Mesendoderm (in vitro differentiated cells): Measurements from ENCODE around the gene SLC25A6.
"Not testable (repeated sequence)": the region's sequence is repeated elsewhere in the genome, so short reads cannot be mapped to it uniquely, and the experiment has no call there.

ENCODE experiments used
- DNase-seq: peaks from one replicate; pipeline ENCODE4 v3.0.0; 2013
- H2AK5ac ChIP-seq: 2 replicates; pipeline ENCODE4 v1.6.1; 2013; ENCODE audit warnings: low read length, inconsistent platforms
- H2BK120ac ChIP-seq: 2 replicates; pipeline ENCODE4 v1.6.1; 2013; ENCODE audit warnings: low read depth, mild to moderate bottlenecking, low read length, moderate library complexity, mixed read lengths
- H2BK15ac ChIP-seq: replicated peaks from 2 replicates; pipeline ENCODE4 v1.6.1; 2013; ENCODE audit warnings: low read depth, mild to moderate bottlenecking, moderate library complexity
- H2BK5ac ChIP-seq: 2 replicates; pipeline ENCODE4 v1.6.1; 2013; ENCODE audit warnings: low read length, inconsistent platforms
- H3K18ac ChIP-seq: 2 replicates; pipeline ENCODE4 v1.6.1; 2013; ENCODE audit warnings: mild to moderate bottlenecking, low read length, mixed read lengths
- H3K23ac ChIP-seq: one replicate; pipeline ENCODE4 v1.6.1; 2013; ENCODE audit warnings: low read length
- H3K27ac ChIP-seq: 2 replicates; pipeline ENCODE4 v1.5.1; 2013; ENCODE audit warnings: low read depth, mild to moderate bottlenecking, inconsistent platforms, low read length, moderate library complexity
- H3K27me3 ChIP-seq: 2 replicates; pipeline ENCODE4 v1.6.1; 2013; ENCODE audit warnings: low read length, control low read depth, mild to moderate bottlenecking, inconsistent platforms; ENCODE audit not compliant: insufficient read depth, poor library complexity
- H3K36me3 ChIP-seq: 2 replicates; pipeline ENCODE4 v1.6.1; 2013; ENCODE audit warnings: low read length, inconsistent platforms; ENCODE audit not compliant: control insufficient read depth, insufficient read depth
- H3K4ac ChIP-seq: one replicate; pipeline ENCODE4 v1.6.1; 2013; ENCODE audit warnings: low read depth, mild to moderate bottlenecking, low read length, moderate library complexity
- H3K4me1 ChIP-seq: 2 replicates; pipeline ENCODE4 v1.6.1; 2013; ENCODE audit warnings: low read depth, low read length, inconsistent platforms; ENCODE audit not compliant: control insufficient read depth
- H3K4me2 ChIP-seq: 2 replicates; pipeline ENCODE4 v1.6.1; 2013; ENCODE audit warnings: low read length
- H3K4me3 ChIP-seq: 2 replicates; pipeline ENCODE4 v1.5.1; 2013; ENCODE audit warnings: mild to moderate bottlenecking, low read length
- H3K56ac ChIP-seq: one replicate; pipeline ENCODE4 v1.6.1; 2013; ENCODE audit warnings: low read length
- H3K79me1 ChIP-seq: 2 replicates; pipeline ENCODE4 v1.6.1; 2013; ENCODE audit warnings: low read length, inconsistent platforms
- H3K79me2 ChIP-seq: 2 replicates; pipeline ENCODE4 v1.6.1; 2013; ENCODE audit warnings: mild to moderate bottlenecking, low read length; ENCODE audit not compliant: control insufficient read depth, insufficient read depth
- H3K9ac ChIP-seq: 2 replicates; pipeline ENCODE4 v1.6.1; 2013; ENCODE audit warnings: low read length, inconsistent platforms
- H4K5ac ChIP-seq: one replicate; pipeline ENCODE4 v1.6.1; 2013; ENCODE audit warnings: low read length
- H4K8ac ChIP-seq: one replicate; pipeline ENCODE4 v1.6.1; 2013; ENCODE audit warnings: low read depth, mild to moderate bottlenecking, control low read depth, low read length, moderate library complexity
- WGBS: extraction: QIAGEN DNeasy Blood & Tissue Kit; methylation state at CpG from one replicate; pipeline ENCODE4 v1.1.7; 2013; ENCODE audit warnings: low lambda C conversion rate, missing lambda C conversion rate; ENCODE audit not compliant: insufficient coverage; ENCODE audit errors: extremely low coverage; 5-methylcytosine and 5-hydroxymethylcytosine counted together

SLC25A6 gene

GRCh38 chrX:1368385-1368698 is 23.6 kb downstream of the SLC25A6 start:
- Histone ChIP-seq H3K79me1 (no peaks in the 10 kb centered on the region), H3K4me1 (no peaks in the 10 kb centered on the region), H4K8ac (no peak overlapping the region), H3K27ac (no peak overlapping the region), H3K36me3 (no peaks in the 10 kb centered on the region), H3K18ac (no peak overlapping the region), H2AK5ac (no peak overlapping the region), H4K5ac (no peak overlapping the region), H2BK120ac (no peak overlapping the region), H3K27me3 (no peaks in the 10 kb centered on the region), H2BK5ac (no peak overlapping the region), H3K9ac (no peak overlapping the region), H3K4me3 (no peak overlapping the region), H2BK15ac (no peak overlapping the region), H3K4me2 (no peak overlapping the region), H3K56ac (no peak overlapping the region), H3K23ac (no peak overlapping the region), H3K79me2 (no peaks in the 10 kb centered on the region), H3K4ac (no peak overlapping the region)
- DNase-seq = no peak
- no CpG with 5 or more reads among the region's 4 CpGs for WGBS

GRCh38 chrX:1366363-1366762 is 25.6 kb downstream of the SLC25A6 start:
- not testable (repeated sequence) for DNase-seq, H2BK120ac ChIP-seq, H2BK5ac ChIP-seq, H3K4me2 ChIP-seq, H3K56ac ChIP-seq, H2AK5ac ChIP-seq, H3K27me3 ChIP-seq, H2BK15ac ChIP-seq, H4K8ac ChIP-seq, H3K9ac ChIP-seq, H3K23ac ChIP-seq, H3K79me1 ChIP-seq, H3K36me3 ChIP-seq, H4K5ac ChIP-seq, H3K4ac ChIP-seq, H3K4me1 ChIP-seq, H3K27ac ChIP-seq, H3K79me2 ChIP-seq, H3K4me3 ChIP-seq, H3K18ac ChIP-seq
- WGBS = no CpG with 5 or more reads among the region's 63 CpGs

- no peak overlapping the region for H2BK15ac ChIP-seq
- no peaks in the 10 kb centered on the region for H3K79me1 ChIP-seq
- no peak overlapping the region for H2AK5ac ChIP-seq
- no peaks in the 10 kb centered on the region for H3K36me3 ChIP-seq
- H3K23ac ChIP-seq = no peak overlapping the region
- H3K79me2 ChIP-seq = no peaks in the 10 kb centered on the region
- no peak overlapping the region for H3K4me3 ChIP-seq
- no peak overlapping the region for H3K27ac ChIP-seq
- no CpG with 5 or more reads among the region's 2 CpGs for WGBS
- H3K18ac ChIP-seq = no peak overlapping the region
- no peak for DNase-seq
- H3K27me3 ChIP-seq = no peaks in the 10 kb centered on the region
- H3K4me2 ChIP-seq = no peak overlapping the region
- no peak overlapping the region for H3K9ac ChIP-seq
- H4K8ac ChIP-seq = no peak overlapping the region
- H2BK120ac ChIP-seq = no peak overlapping the region
- H3K4me1 ChIP-seq = no peaks in the 10 kb centered on the region
- no peak overlapping the region for H4K5ac ChIP-seq
- no peak overlapping the region for H3K4ac ChIP-seq
- H3K56ac ChIP-seq = no peak overlapping the region
- H2BK5ac ChIP-seq = no peak overlapping the region
Measured at GRCh38 chrX:1361910-1362309, 30.0 kb downstream of the SLC25A6 start.

- H3K4me1 ChIP-seq = no peaks in the 10 kb centered on the region
- no peaks in the 10 kb centered on the region for H3K27me3 ChIP-seq
- no peaks in the 10 kb centered on the region for H3K79me2 ChIP-seq
- H2BK5ac ChIP-seq = no peak overlapping the region
- no peaks in the 10 kb centered on the region for H3K79me1 ChIP-seq
- no peak overlapping the region for H2BK15ac ChIP-seq
- no peak overlapping the region for H2AK5ac ChIP-seq
- H3K4me3 ChIP-seq = no peak overlapping the region
- H3K36me3 ChIP-seq = no peaks in the 10 kb centered on the region
- H2BK120ac ChIP-seq = no peak overlapping the region
- no peak overlapping the region for H4K5ac ChIP-seq
- H3K4me2 ChIP-seq = no peak overlapping the region
- no peak overlapping the region for H3K56ac ChIP-seq
- no peak overlapping the region for H4K8ac ChIP-seq
- no peak overlapping the region for H3K9ac ChIP-seq
- no CpG with 5 or more reads among the region's 12 CpGs for WGBS
- no peak overlapping the region for H3K18ac ChIP-seq
- H3K27ac ChIP-seq = no peak overlapping the region
- DNase-seq = peak; percentile 51
- no peak overlapping the region for H3K23ac ChIP-seq
- H3K4ac ChIP-seq = no peak overlapping the region
Measured at GRCh38 chrX:1361275-1361674, 30.6 kb downstream of the SLC25A6 start.

GRCh38 chrX:1360171-1360570 is 31.7 kb downstream of the SLC25A6 start:
- Histone ChIP-seq H2BK15ac (no peak overlapping the region), H3K79me2 (no peaks in the 10 kb centered on the region), H3K79me1 (no peaks in the 10 kb centered on the region), H4K8ac (no peak overlapping the region), H3K4ac (no peak overlapping the region), H3K23ac (no peak overlapping the region), H3K27ac (no peak overlapping the region), H2BK120ac (no peak overlapping the region), H2AK5ac (no peak overlapping the region), H3K36me3 (no peaks in the 10 kb centered on the region), H3K4me1 (peaks cover 2% of the 10 kb centered on the region), H2BK5ac (no peak overlapping the region), H4K5ac (no peak overlapping the region), H3K4me3 (no peak overlapping the region), H3K27me3 (no peaks in the 10 kb centered on the region), H3K56ac (no peak overlapping the region), H3K18ac (no peak overlapping the region), H3K4me2 (no peak overlapping the region), H3K9ac (no peak overlapping the region)
- no peak for DNase-seq
- WGBS = no CpG with 5 or more reads among the region's 2 CpGs

- H3K27me3 ChIP-seq = no peaks in the 10 kb centered on the region
- no peak overlapping the region for H3K4me2 ChIP-seq
- H3K36me3 ChIP-seq = no peaks in the 10 kb centered on the region
- no peak overlapping the region for H3K4ac ChIP-seq
- no peak overlapping the region for H3K9ac ChIP-seq
- no peak overlapping the region for H3K56ac ChIP-seq
- peaks cover 2% of the 10 kb centered on the region for H3K4me1 ChIP-seq
- no peak overlapping the region for H2BK120ac ChIP-seq
- no peak overlapping the region for H3K18ac ChIP-seq
- H3K27ac ChIP-seq = no peak overlapping the region
- H2AK5ac ChIP-seq = no peak overlapping the region
- no peak overlapping the region for H3K23ac ChIP-seq
- H3K79me1 ChIP-seq = no peaks in the 10 kb centered on the region
- no peak overlapping the region for H3K4me3 ChIP-seq
- H4K5ac ChIP-seq = no peak overlapping the region
- no CpG with 5 or more reads among the region's 4 CpGs for WGBS
- no peak for DNase-seq
- no peak overlapping the region for H2BK5ac ChIP-seq
- H3K79me2 ChIP-seq = no peaks in the 10 kb centered on the region
- no peak overlapping the region for H2BK15ac ChIP-seq
- H4K8ac ChIP-seq = no peak overlapping the region
Measured at GRCh38 chrX:1359477-1359873, 32.4 kb downstream of the SLC25A6 start.
